AG08395 (cell line): Measurements from ENCODE around the gene CHCHD6.

Experiments used
- DNase-seq: peaks from one replicate; pipeline ENCODE4 v3.0.0; 2012; ENCODE audit warnings: mixed read lengths, low spot score

Gene CHCHD6

GRCh38 chr3:126941721-126942270, 237.8 kb downstream of the CHCHD6 start:
- DNase-seq, result no peak

- DNase-seq, result no peak
Measured at GRCh38 chr3:126944089-126944965, 240.3 kb downstream of the CHCHD6 start.

GRCh38 chr3:126945171-126945721, 241.2 kb downstream of the CHCHD6 start:
- DNase-seq, result no peak

GRCh38 chr3:126945891-126946290, 241.9 kb downstream of the CHCHD6 start:
- no peak for DNase-seq

- no peak for DNase-seq
Measured at GRCh38 chr3:126946405-126946804, 242.4 kb downstream of the CHCHD6 start.

- DNase-seq, result no peak
Measured at GRCh38 chr3:126947429-126947828, 243.4 kb downstream of the CHCHD6 start.

- DNase-seq, result no peak
Measured at GRCh38 chr3:126948980-126949535, 245.0 kb downstream of the CHCHD6 start.

GRCh38 chr3:126951561-126951960, 247.5 kb downstream of the CHCHD6 start:
- DNase-seq, result no peak

GRCh38 chr3:126952261-126952982, 248.4 kb downstream of the CHCHD6 start:
- DNase-seq, result no peak

GRCh38 chr3:126952983-126953660, 249.1 kb downstream of the CHCHD6 start:
- DNase-seq, result no peak

- DNase-seq, result no peak
Measured at GRCh38 chr3:126954141-126954842, 250.3 kb downstream of the CHCHD6 start.

- no peak for DNase-seq
Measured at GRCh38 chr3:126955004-126955790, 251.2 kb downstream of the CHCHD6 start.

GRCh38 chr3:126956361-126956760, 252.3 kb downstream of the CHCHD6 start:
- DNase-seq, result no peak

GRCh38 chr3:126956866-126957650, 253.0 kb downstream of the CHCHD6 start:
- DNase-seq, result no peak

- DNase-seq, result no peak
Measured at GRCh38 chr3:126957776-126958637, 254.0 kb downstream of the CHCHD6 start.

GRCh38 chr3:126958638-126959085, 254.6 kb downstream of the CHCHD6 start:
- DNase-seq, result no peak

- DNase-seq, result no peak
Measured at GRCh38 chr3:126959136-126959920, 255.3 kb downstream of the CHCHD6 start.
